NCI-H2107 treated with DMSO at 0.1 percent for 48 hours (cell line): Measurements from ENCODE around the gene HCN3.
"Not testable (repeated sequence)": the region's sequence is repeated elsewhere in the genome, so short reads cannot be mapped to it uniquely, and the experiment has no call there.

ENCODE experiments used
- DNase-seq: peaks from one replicate; lab custom pipeline; 2025; ENCODE audit not compliant: unreplicated experiment; lab: John Stamatoyannopoulos, UW

The HCN3 gene

GRCh38 chr1:155277070-155277901 lies at the start of gene HCN3:
Gene HCN3, plus strand, starts transcription at chr1:155277463. Its CDS starts 128 bp downstream, at chr1:155277591.
- DNase-seq: peak; percentile 97

GRCh38 chr1:155228096-155228427 lies 49.2 kb upstream of the HCN3 start:
- DNase-seq: no peak

- not testable (repeated sequence) for DNase-seq
These were observed 46.0 kb upstream of the HCN3 start for GRCh38 chr1:155231302-155231701.

DNA sequence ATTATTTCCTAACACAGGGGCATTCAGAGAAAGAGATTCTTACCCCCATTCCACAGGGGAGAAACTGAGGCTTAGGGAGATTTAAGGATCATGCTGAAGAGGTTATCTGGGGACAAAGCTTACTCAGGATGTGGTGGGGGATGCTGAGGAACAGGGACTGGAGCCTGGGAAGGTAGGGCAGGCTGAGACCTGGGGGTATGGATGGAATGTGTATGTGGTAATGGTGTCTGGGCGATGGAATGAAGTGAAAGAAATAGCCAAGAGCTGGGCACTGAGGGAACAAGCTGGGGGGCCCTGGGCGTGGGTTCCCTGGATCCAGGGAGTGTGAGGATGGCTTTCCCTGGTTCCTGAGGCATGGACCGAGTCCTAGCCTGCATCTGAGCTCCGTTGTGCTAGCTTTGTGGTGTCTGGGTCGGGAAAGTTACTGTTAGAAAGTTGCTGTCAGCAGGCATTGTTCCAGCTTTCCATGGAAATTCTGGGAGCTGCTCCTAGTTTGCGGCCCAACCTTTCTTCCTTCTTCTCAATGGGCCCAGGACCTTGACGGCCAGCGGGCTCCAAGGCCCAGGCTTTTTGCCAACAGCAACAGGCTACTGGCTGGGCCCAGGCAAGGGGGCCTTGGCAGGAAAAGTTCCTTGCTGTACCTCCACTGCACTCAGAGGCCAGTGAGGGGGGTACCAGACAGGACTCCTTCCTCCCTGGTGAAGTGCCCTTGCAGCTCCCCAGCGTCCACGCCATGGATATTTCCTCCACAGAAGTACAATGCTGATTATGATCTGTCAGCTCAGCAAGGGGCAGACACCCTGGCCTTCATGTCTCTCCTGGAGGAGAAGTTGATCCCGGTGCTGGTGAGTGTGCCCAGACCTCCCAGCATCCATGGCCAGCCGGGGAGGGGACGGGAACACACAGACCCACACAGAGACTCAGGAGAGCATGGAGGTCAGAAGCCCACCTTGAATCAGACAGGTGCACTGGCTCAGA lies 45.0 kb upstream of the HCN3 start:
- not testable (repeated sequence) for DNase-seq

DNA sequence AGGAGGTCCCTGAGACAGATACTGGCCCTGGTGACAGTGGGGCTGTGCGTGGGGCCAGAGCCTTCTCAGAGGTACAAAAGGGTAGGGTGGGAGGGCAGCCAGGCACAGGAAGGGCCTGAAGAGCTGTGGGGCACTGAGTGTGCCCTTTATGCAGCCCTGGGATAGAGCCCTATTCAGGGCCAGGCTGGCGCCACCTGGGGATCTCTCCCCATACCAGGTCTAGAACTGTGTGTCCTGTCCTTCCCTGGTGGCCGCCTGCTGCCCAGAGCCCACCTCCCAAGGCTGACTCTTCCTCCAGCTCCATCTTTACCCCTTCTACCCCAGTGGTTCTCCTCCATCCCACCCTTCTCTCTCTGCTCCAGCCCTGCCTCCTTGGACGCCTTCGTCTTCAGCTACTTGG lies 43.8 kb upstream of the HCN3 start:
- not testable (repeated sequence) for DNase-seq

- not testable (repeated sequence) for DNase-seq
These were observed 41.9 kb upstream of the HCN3 start for GRCh38 chr1:155235375-155235774.

DNA sequence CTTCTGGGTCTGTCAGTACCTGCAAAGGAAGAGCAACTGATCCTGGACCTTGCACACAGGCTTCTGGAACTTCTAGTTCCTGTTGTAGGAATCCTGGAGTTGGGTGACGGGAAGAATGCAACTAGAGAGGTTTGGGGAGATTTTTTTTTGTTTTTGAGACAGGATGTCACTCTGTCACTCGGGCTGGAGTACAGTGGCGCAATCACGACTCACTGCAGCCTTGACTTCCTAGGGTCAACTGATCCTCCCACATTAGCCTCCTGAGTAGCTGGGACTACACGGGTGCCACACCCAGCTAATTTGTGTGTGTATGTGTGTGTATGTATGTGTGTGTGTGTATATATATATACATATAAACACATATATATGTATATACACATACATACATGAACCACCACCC lies 40.8 kb upstream of the HCN3 start:
- DNase-seq: no peak

- peak; percentile 79 for DNase-seq
These were observed 36.1 kb upstream of the HCN3 start for GRCh38 chr1:155241069-155241679.

GRCh38 chr1:155241841-155242264 lies 35.4 kb upstream of the HCN3 start:
- no peak for DNase-seq

GRCh38 chr1:155242805-155243358 lies 34.4 kb upstream of the HCN3 start:
- no peak for DNase-seq

- peak; percentile 99 for DNase-seq
These were observed 32.7 kb upstream of the HCN3 start for GRCh38 chr1:155244368-155245162.

GRCh38 chr1:155245163-155245524 lies 32.1 kb upstream of the HCN3 start:
- DNase-seq: no peak

GRCh38 chr1:155246796-155247195 lies 30.5 kb upstream of the HCN3 start:
- not testable (repeated sequence) for DNase-seq

DNA sequence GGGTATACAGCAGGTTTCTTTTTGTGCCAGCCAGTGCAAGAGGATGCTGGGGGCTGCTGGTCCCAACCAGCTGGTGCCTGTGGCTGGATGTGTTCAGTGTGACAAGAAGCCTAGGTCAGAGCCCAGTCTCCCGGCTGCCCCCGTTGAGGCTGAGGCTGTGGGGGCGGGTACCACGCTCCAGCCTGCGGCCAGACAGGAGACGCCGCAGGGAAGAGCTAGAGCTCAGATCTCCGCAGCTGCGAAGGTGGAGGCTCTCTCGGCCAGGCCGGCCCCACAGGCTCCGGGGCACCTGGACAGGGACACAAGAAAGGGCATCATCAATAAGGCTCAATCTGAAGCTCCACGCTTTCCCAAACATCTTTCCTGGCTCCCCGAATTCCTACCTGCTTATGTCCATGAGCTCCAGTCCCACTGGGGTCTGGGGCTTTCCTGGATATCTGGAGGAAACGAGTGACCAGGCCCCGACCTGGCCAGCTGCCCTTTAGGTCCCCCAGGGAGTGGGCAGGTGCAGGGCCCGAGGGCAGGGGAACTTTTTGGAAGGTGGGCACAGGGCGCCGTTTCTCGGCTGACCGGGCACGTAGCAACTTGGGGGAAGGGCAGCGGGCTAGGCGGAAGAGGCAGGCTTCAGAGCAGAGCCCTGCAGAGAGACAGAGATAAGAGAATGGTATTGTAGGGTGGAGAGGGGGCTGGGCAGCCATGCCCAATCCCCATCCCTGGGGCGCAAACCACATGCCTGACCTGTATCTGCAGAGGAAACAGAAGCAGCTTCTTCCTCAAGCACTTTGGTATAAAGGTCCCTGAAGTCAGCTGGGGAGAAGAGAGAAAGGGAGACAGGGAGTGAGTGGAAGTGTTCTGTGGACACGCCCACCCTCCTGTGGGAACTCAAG lies 29.4 kb upstream of the HCN3 start:
- DNase-seq: no peak

GRCh38 chr1:155250246-155250632 lies 27.0 kb upstream of the HCN3 start:
- no peak for DNase-seq

GRCh38 chr1:155250633-155251449 lies 26.4 kb upstream of the HCN3 start:
- DNase-seq: peak; percentile 90

GRCh38 chr1:155251566-155251965 lies 25.7 kb upstream of the HCN3 start:
- DNase-seq: no peak

- no peak for DNase-seq
These were observed 24.1 kb upstream of the HCN3 start for GRCh38 chr1:155253208-155253607.

DNA sequence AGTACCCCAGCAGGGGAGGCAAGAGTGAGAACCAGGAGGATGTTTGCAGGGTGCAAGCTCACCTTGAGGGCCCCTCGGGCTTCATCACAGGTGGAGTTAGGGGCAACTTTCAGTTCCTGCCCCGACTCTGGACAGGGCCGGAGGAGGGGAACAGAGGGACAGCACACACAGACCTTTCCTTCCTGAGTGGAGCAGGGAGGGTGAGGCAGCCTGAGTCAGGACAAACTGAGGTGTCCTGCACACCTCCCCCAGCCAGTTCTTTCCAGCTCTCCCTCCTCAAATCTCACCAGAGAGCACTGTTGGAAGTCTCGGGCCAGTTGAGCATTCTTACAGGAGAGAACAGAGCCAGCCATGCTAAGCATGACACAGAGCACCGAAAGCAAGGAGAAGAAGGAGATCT lies 23.5 kb upstream of the HCN3 start:
- DNase-seq: no peak
